Keratinocyte (primary cell): ENCODE results near the gene CD247. TPM values are rescaled to one million over a fixed set of nuclear protein-coding genes. Genes with fewer than 3 reads are reported as not detected.

Experiments used
- DNase-seq: peaks from one replicate; pipeline ENCODE4 v3.0.0-alpha.2; 2011; ENCODE audit warnings: low read depth, missing footprints, low spot score
- FAIRE-seq: peaks from 2 replicates; lab custom pipeline; 2011; peaks lifted over from hg19 to GRCh38; lab: Jason Lieb, UNC
- H2AFZ ChIP-seq: 2 replicates; pipeline ENCODE4 v1.6.0; 2012; ENCODE audit warnings: low read length, control low read depth, inconsistent platforms; ENCODE audit not compliant: control insufficient read depth
- H3K27ac ChIP-seq: 2 replicates; pipeline ENCODE4 v1.5.1; 2011; ENCODE audit warnings: low read length; ENCODE audit not compliant: control insufficient read depth, insufficient read depth
- H3K27me3 ChIP-seq: 3 replicates; pipeline ENCODE4 v1.6.0; 2011; ENCODE audit warnings: low read length; ENCODE audit not compliant: control insufficient read depth, insufficient read depth; ENCODE audit errors: extremely low read depth
- H3K36me3 ChIP-seq, 2 experiments: 2 replicates in 1 of 2; 3 replicates in 1 of 2; pipeline ENCODE4 v1.5.1; 2011; ENCODE audit warnings: low read length in 2 of 2, mild to moderate bottlenecking in 1 of 2; ENCODE audit not compliant: control insufficient read depth in 2 of 2, insufficient read depth in 2 of 2; ENCODE audit errors: extremely low read depth in 1 of 2
- H3K4me1 ChIP-seq: 3 replicates; pipeline ENCODE4 v1.5.1; 2011; ENCODE audit warnings: low read length; ENCODE audit not compliant: control insufficient read depth, insufficient read depth; ENCODE audit errors: extremely low read depth
- H3K4me2 ChIP-seq: 3 replicates; pipeline ENCODE4 v1.6.0; 2011; ENCODE audit warnings: low read depth, low read length; ENCODE audit not compliant: control insufficient read depth, insufficient read depth; ENCODE audit errors: extremely low read depth
- H3K4me3 ChIP-seq, 3 experiments: fragments of 200-600 bp in 1 of 3; sonication (generic) in 1 of 3; 2 replicates in 2 of 3; 3 replicates in 1 of 3; pipeline ENCODE4 v1.5.1; 2011 to 2016; ENCODE audit warnings: low read length in 3 of 3, mild to moderate bottlenecking in 3 of 3, control low read depth in 2 of 3, inconsistent platforms in 1 of 3, low read depth in 1 of 3, mixed read lengths in 1 of 3, mixed run types in 1 of 3, moderate library complexity in 1 of 3; ENCODE audit not compliant: control insufficient read depth in 2 of 3, insufficient read depth in 2 of 3; ENCODE audit errors: extremely low read depth in 1 of 3
- H3K79me2 ChIP-seq: 2 replicates; pipeline ENCODE4 v1.6.0; 2012; ENCODE audit warnings: low read length; ENCODE audit not compliant: control insufficient read depth, insufficient read depth
- H3K9ac ChIP-seq: 3 replicates; pipeline ENCODE4 v1.6.0; 2011; ENCODE audit warnings: low read length; ENCODE audit not compliant: control insufficient read depth, insufficient read depth; ENCODE audit errors: extremely low read depth
- H3K9me1 ChIP-seq: 3 replicates; pipeline ENCODE4 v1.6.0; 2011; ENCODE audit warnings: low read length; ENCODE audit not compliant: control insufficient read depth, insufficient read depth; ENCODE audit errors: extremely low read depth
- H3K9me3 ChIP-seq: 2 replicates; pipeline ENCODE4 v1.5.1; 2012; ENCODE audit warnings: low read depth, low read length; ENCODE audit not compliant: control insufficient read depth
- H4K20me1 ChIP-seq: 3 replicates; pipeline ENCODE4 v1.6.0; 2011; ENCODE audit warnings: low read length; ENCODE audit not compliant: control insufficient read depth, insufficient read depth; ENCODE audit errors: extremely low read depth
- CTCF ChIP-seq, 3 experiments: IDR thresholded peaks in 1 of 3; conservative IDR thresholded peaks in 1 of 3; optimal IDR thresholded peaks in 1 of 3; 2 replicates in 2 of 3; 3 replicates in 1 of 3; pipeline versions ENCODE3 to v1.5.1; 2011; ENCODE audit warnings: low read length in 3 of 3, mild to moderate bottlenecking in 3 of 3, moderate library complexity in 2 of 3, control low read depth in 1 of 3, inconsistent platforms in 1 of 3; ENCODE audit not compliant: insufficient read depth in 2 of 3; ENCODE audit errors: extremely low read depth in 1 of 3
- EZH2 ChIP-seq: IDR thresholded peaks from one replicate; pipeline ENCODE4 v1.6.1; 2012; ENCODE audit warnings: inconsistent platforms, mild to moderate bottlenecking, low read length, moderate library complexity
- dilution Hi-C: fragments of 300-500 bp; cut with MboI; formaldehyde crosslinking; loops from one replicate; pipeline ENCODE4 v1.7.0; 2020; ENCODE audit warnings: low sequenced_read_pairs; ENCODE audit not compliant: extremely low pct_ligation_motif_present
- polyA plus RNA-seq, 5 experiments: library from polyadenylated mRNA; depleted of rRNA in 3 of 5; stranded (reverse) in 3 of 5; stranded (forward) in 1 of 5; unstranded in 1 of 5; fragments of >200 nt; gene quantifications; 1 replicate in 1 of 5; 2 replicates in 3 of 5; 3 replicates in 1 of 5; pipeline versions ENCODE4 v1.2.1 to v1.2.3, GENCODE V29; 2011 to 2012; ENCODE audit warnings: missing spikeins in 2 of 5, low read depth in 1 of 5, low replicate concordance in 1 of 5

CD247 gene
- polyA plus RNA-seq, 1 donor (not counting 4 experiments of a cell fraction or from before 2014, with no cell fraction given), result not detected

- H3K36me3 ChIP-seq, result peaks cover 2% of the 10 kb centered on the region in 2 experiments
- H3K9me1 ChIP-seq, result no peaks in the 10 kb centered on the region
- FAIRE-seq, result no peak
- H2AFZ ChIP-seq, result no peak overlapping the region
- no peaks in the 10 kb centered on the region for H4K20me1 ChIP-seq
- no peak overlapping the region for H3K9ac ChIP-seq
- dilution Hi-C loops, result no loop called here
- no peaks in the 10 kb centered on the region for H3K79me2 ChIP-seq
- no peaks in the 10 kb centered on the region for H3K4me1 ChIP-seq
- H3K4me2 ChIP-seq, result no peak overlapping the region
- DNase-seq, result no peak
- no peak overlapping the region for H3K27ac ChIP-seq
- TF ChIP-seq CTCF (optimal IDR thresholded peaks at IDR 0.05 in 1 of 3, IDR thresholded peaks at IDR 0.05 in 1 of 3, conservative IDR thresholded peaks at IDR 0.05 in 1 of 3; ENCODE audit: extremely low read depth in 1 of 3, insufficient read depth in 2 of 3, low read length in 3 of 3) (no peak), EZH2 (no peak)
- no peak overlapping the region for H3K4me3 ChIP-seq
- no peaks in the 10 kb centered on the region for H3K9me3 ChIP-seq
- H3K27me3 ChIP-seq, result no peaks in the 10 kb centered on the region
Observed at GRCh38 chr1:167387251-167387910, 130.9 kb downstream of the CD247 start.

Other genes starting within 250 kb of the CD247 start
- 41.6 to 68.8 TPM (median 48.9 TPM) in 3 replicates for gene CREG1, start 35.2 kb upstream of the CD247 start, polyA plus RNA-seq
- 0.03 to 0.04 TPM (median 0.03 TPM) in 3 replicates for gene RCSD1, start 111.7 kb upstream of the CD247 start, polyA plus RNA-seq
- gene MPZL1, start 203.5 kb upstream of the CD247 start, polyA plus RNA-seq, result 107 to 195 TPM (median 120 TPM) in 3 replicates